ENCODE results near the gene LRCH1. TPM values are rescaled to one million over a fixed set of nuclear protein-coding genes. Genes with fewer than 3 reads are reported as not detected.

The LRCH1 gene
- total RNA-seq, 2 experiments from 2014 or later: 17.4 to 18.2 TPM

- no peaks in the 10 kb centered on the region for H3K9me3 Mint-ChIP-seq
- POLR2A ChIA-PET: no interaction called here
- CTCF ChIA-PET: interaction anchor here (1.2 kb wide), 1 partner anchor 11 kb away, joined by 3 read pairs; no protein-coding TSS in a partner anchor
These were observed 164.3 kb downstream of the LRCH1 start for GRCh38 chr13:46717275-46717674.

GRCh38 chr13:46717856-46718255 lies 164.9 kb downstream of the LRCH1 start:
- H3K4me3 Mint-ChIP-seq: no peak overlapping the region
- CTCF ChIA-PET: interaction anchor here (1.2 kb wide), 1 partner anchor 17 kb away, joined by 3 read pairs; no protein-coding TSS in a partner anchor
- no peaks in the 10 kb centered on the region for H3K9me3 Mint-ChIP-seq

More at GRCh38 chr13:46717275-46717674, 164.3 kb downstream of the LRCH1 start:
- Mint-ChIP-seq H3K4me1 (no peaks in the 10 kb centered on the region), H3K27me3 (no peaks in the 10 kb centered on the region), H3K36me3 (ENCODE audit: low read depth) (peaks cover 8% of the 10 kb centered on the region), H3K27ac (no peak overlapping the region), H3K4me3 (no peak overlapping the region)
- no peak for DNase-seq

DNA sequence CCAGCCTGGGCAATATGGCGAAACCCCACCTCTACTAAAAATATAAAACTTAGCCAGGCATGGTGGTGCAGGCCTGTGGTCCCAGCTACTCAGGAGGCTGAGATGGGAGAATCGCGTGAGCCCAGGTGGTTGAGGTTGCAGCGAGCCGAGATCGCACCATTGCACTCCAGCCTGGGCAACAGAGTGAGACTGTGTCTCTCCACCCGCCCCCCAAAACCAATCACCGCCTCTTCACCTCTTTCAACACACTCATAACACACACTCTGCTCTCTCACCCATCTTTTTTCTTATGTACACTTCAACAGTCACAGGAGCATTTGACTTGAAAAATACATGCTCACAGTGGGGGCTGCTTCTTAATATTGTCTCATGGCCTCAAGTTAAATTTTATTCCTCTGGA lies 167.2 kb downstream of the LRCH1 start:
- ChIA-PET POLR2A (no interaction called here), CTCF (no interaction called here)

More at GRCh38 chr13:46717856-46718255, 164.9 kb downstream of the LRCH1 start:
- no peak for DNase-seq
- Mint-ChIP-seq H3K4me1 (no peaks in the 10 kb centered on the region), H3K27ac (no peak overlapping the region), H3K36me3 (ENCODE audit: low read depth) (peaks cover 4% of the 10 kb centered on the region), H3K27me3 (no peaks in the 10 kb centered on the region)
- POLR2A ChIA-PET: no interaction called here

DNA sequence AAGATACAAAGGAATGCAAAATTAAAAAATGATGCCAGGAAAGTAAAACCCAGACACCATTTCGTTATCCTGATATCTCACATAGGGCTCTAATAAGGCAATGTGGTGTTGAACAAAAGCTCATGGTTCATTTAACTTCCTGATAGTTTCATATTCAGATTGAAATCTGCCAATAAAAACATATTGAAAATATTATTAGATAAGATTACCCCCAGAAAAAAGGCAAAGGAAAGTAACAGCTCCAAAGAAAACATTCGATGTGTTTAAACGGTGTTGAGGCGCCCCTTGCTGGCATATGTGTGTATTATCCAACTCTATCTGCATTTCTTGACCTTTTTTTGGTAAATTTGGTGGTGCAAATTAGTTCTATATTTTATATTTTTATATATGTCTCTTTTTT lies 168.1 kb downstream of the LRCH1 start:
- Mint-ChIP-seq H3K27ac (no peak overlapping the region), H3K4me1 (peaks cover 7% of the 10 kb centered on the region), H3K4me3 (no peak overlapping the region), H3K27me3 (no peaks in the 10 kb centered on the region), H3K36me3 (ENCODE audit: low read depth) (peaks cover 25% of the 10 kb centered on the region), H3K9me3 (no peaks in the 10 kb centered on the region)
- DNase-seq: peak; percentile 57
- ChIA-PET CTCF (interaction anchor here (0.6 to 0.9 kb wide), 3 partner anchors 68 to 252 kb away, joined by 3 to 4 read pairs (median 4); no protein-coding TSS in a partner anchor), POLR2A (no interaction called here)

More for the DNA sequence above, 167.2 kb downstream of the LRCH1 start:
- no peak overlapping the region for H3K4me3 Mint-ChIP-seq
- H3K9me3 Mint-ChIP-seq: no peaks in the 10 kb centered on the region
- H3K27me3 Mint-ChIP-seq: no peaks in the 10 kb centered on the region
- no peak overlapping the region for H3K27ac Mint-ChIP-seq
- no peaks in the 10 kb centered on the region for H3K4me1 Mint-ChIP-seq
- peaks cover 19% of the 10 kb centered on the region for H3K36me3 Mint-ChIP-seq (ENCODE audit: low read depth)
- no peak for DNase-seq

GRCh38 chr13:46726347-46726746 lies 173.4 kb downstream of the LRCH1 start:
- ChIA-PET CTCF (interaction anchor here (1.1 kb wide), 1 partner anchor 25 kb away, joined by 3 read pairs; no protein-coding TSS in a partner anchor), POLR2A (no interaction called here)
- peaks cover 20% of the 10 kb centered on the region for H3K4me1 Mint-ChIP-seq
- no peaks in the 10 kb centered on the region for H3K9me3 Mint-ChIP-seq
- no peak for DNase-seq
- no peaks in the 10 kb centered on the region for H3K27me3 Mint-ChIP-seq
- no peak overlapping the region for H3K27ac Mint-ChIP-seq
- H3K36me3 Mint-ChIP-seq (ENCODE audit: low read depth): peaks cover 56% of the 10 kb centered on the region
- H3K4me3 Mint-ChIP-seq: no peak overlapping the region

DNA sequence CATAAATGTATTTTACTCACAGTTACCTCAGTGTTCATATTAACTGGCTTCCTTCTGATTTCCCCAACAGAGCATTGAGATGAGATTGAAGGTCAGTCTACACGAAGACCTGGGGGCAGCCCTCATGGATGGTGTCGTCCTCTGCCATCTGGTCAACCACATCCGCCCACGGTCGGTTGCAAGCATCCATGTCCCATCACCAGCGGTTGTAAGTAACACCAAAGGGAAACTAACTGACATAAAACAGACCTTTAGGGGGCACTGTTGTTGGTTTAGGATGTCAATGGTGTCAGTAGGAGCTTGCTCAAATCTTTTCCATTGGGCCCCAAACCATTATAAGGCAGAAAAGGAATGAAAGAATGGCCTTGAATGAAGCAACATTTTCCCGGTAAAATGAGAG lies 175.8 kb downstream of the LRCH1 start:
- DNase-seq: no peak
- CTCF ChIA-PET: interaction anchor here (1.2 kb wide), 1 partner anchor 12 kb away, joined by 3 read pairs; no protein-coding TSS in a partner anchor

GRCh38 chr13:46731535-46731934 lies 178.6 kb downstream of the LRCH1 start:
- DNase-seq: no peak
- Mint-ChIP-seq H3K36me3 (ENCODE audit: low read depth) (peaks cover 47% of the 10 kb centered on the region), H3K27ac (no peak overlapping the region), H3K4me3 (no peak overlapping the region), H3K4me1 (peaks cover 9% of the 10 kb centered on the region), H3K9me3 (no peaks in the 10 kb centered on the region), H3K27me3 (no peaks in the 10 kb centered on the region)
- ChIA-PET CTCF (no interaction called here), POLR2A (no interaction called here)

More for the DNA sequence above, 175.8 kb downstream of the LRCH1 start:
- Mint-ChIP-seq H3K27ac (no peak overlapping the region), H3K9me3 (no peaks in the 10 kb centered on the region), H3K4me3 (no peak overlapping the region), H3K4me1 (peaks cover 20% of the 10 kb centered on the region), H3K36me3 (ENCODE audit: low read depth) (peaks cover 60% of the 10 kb centered on the region), H3K27me3 (no peaks in the 10 kb centered on the region)
- POLR2A ChIA-PET: no interaction called here

DNA sequence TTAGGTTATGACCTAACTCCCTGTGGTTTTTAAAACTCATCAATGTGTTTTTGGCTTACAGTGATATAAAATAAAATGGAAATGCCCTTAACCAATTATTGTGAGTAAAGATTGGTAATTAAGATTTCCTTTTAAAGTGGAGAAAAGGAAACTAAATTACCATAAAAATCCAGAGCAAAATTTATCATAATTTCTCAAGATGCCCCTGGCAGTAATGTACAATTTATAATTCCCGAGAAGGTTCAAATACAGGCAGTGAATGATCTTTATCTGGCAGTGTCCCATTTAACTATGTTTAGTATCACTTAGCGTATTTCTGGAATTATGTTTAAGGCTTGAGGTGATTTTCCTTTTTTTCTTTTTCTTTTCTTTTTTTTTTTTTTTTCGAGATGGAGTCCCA lies 182.5 kb downstream of the LRCH1 start:
- no peak for DNase-seq
- Mint-ChIP-seq H3K36me3 (ENCODE audit: low read depth) (peaks cover 20% of the 10 kb centered on the region), H3K4me3 (no peak overlapping the region), H3K27me3 (no peaks in the 10 kb centered on the region), H3K9me3 (no peaks in the 10 kb centered on the region), H3K27ac (no peak overlapping the region), H3K4me1 (no peaks in the 10 kb centered on the region)
- CTCF ChIA-PET: interaction anchor here (0.7 to 1.0 kb wide), 2 partner anchors 17 to 36 kb away, joined by 3 read pairs; no protein-coding TSS in a partner anchor
- POLR2A ChIA-PET: no interaction called here

DNA sequence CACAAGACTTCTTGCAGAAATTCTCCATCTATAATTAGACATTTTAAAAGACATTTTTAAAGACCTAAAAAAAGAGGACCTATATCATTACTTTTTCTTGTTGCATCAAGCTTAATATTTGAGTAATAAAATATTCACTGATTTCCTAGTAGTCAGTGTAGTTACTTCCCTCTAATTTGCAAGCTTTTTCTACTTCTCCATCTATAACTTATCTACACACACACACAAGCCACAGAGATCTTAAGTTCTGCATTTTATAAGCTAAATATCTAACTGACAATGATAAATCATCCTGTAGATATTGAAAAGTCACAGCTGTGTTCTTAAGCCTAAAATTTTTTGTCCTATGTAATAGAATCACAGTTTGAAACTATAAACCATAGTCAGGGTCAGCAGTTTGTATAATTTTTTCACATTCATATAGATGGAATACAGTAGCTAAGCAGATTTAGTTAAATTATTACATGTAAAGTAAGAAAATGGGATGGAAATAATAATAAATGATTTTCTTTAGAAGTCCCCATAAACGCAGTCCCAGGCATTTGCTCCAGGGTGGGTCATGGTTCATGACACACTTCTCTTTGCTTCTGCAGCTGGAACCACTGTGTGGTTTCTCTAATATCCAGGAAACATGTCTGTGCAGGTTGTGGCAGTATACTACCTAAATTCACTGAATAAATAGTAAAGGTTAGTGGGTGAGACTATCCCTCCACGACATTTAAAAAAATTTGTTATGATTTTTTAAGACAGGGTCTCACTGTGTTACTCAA lies 183.8 kb downstream of the LRCH1 start:
- no peaks in the 10 kb centered on the region for H3K4me1 Mint-ChIP-seq
- H3K27me3 Mint-ChIP-seq: no peaks in the 10 kb centered on the region
- H3K27ac Mint-ChIP-seq: no peak overlapping the region
- H3K4me3 Mint-ChIP-seq: no peak overlapping the region
- CTCF ChIA-PET: no interaction called here
- DNase-seq: no peak
- H3K36me3 Mint-ChIP-seq (ENCODE audit: low read depth): peaks cover 18% of the 10 kb centered on the region
- POLR2A ChIA-PET: no interaction called here
- H3K9me3 Mint-ChIP-seq: no peaks in the 10 kb centered on the region

GRCh38 chr13:46738055-46738454 lies 185.1 kb downstream of the LRCH1 start:
- CTCF ChIA-PET: no interaction called here
- H3K27ac Mint-ChIP-seq: no peak overlapping the region
- H3K4me1 Mint-ChIP-seq: no peaks in the 10 kb centered on the region
- no peak overlapping the region for H3K4me3 Mint-ChIP-seq
- H3K9me3 Mint-ChIP-seq: no peaks in the 10 kb centered on the region
- no peak for DNase-seq
- H3K36me3 Mint-ChIP-seq (ENCODE audit: low read depth): peaks cover 15% of the 10 kb centered on the region
- POLR2A ChIA-PET: no interaction called here
- no peaks in the 10 kb centered on the region for H3K27me3 Mint-ChIP-seq

DNA sequence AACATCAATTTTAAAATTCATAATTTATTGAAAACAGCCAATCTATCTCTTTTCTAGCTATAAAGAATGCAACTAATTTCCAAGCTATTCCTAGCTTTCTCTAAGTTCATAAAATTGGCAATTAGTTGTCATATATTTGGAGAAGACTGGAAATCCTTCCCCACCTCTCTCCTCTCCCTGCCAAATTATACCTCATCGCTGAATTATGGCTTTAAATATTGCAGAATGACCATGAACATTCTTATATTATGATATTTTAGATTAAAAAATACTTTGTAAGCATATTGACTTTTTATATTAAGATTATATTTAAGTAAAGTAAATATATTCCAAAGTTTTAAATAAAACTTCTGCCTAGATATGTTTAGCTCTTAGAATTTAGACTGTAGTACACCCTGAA lies 185.8 kb downstream of the LRCH1 start:
- Mint-ChIP-seq H3K36me3 (ENCODE audit: low read depth) (peaks cover 12% of the 10 kb centered on the region), H3K4me3 (no peak overlapping the region), H3K27me3 (no peaks in the 10 kb centered on the region), H3K4me1 (no peaks in the 10 kb centered on the region), H3K27ac (no peak overlapping the region), H3K9me3 (no peaks in the 10 kb centered on the region)
- ChIA-PET CTCF (no interaction called here), POLR2A (no interaction called here)
- no peak for DNase-seq

GRCh38 chr13:46739447-46740098 lies 186.6 kb downstream of the LRCH1 start:
- H3K27me3 Mint-ChIP-seq: no peaks in the 10 kb centered on the region
- H3K9me3 Mint-ChIP-seq: no peaks in the 10 kb centered on the region
- no peak for DNase-seq
- H3K4me3 Mint-ChIP-seq: no peak overlapping the region
- H3K4me1 Mint-ChIP-seq: no peaks in the 10 kb centered on the region
- H3K27ac Mint-ChIP-seq: no peak overlapping the region
- H3K36me3 Mint-ChIP-seq (ENCODE audit: low read depth): peaks cover 18% of the 10 kb centered on the region
- ChIA-PET POLR2A (no interaction called here), CTCF (interaction anchor here (0.6 kb wide), 1 partner anchor 79 kb away, joined by 3 read pairs; no protein-coding TSS in a partner anchor)

DNA sequence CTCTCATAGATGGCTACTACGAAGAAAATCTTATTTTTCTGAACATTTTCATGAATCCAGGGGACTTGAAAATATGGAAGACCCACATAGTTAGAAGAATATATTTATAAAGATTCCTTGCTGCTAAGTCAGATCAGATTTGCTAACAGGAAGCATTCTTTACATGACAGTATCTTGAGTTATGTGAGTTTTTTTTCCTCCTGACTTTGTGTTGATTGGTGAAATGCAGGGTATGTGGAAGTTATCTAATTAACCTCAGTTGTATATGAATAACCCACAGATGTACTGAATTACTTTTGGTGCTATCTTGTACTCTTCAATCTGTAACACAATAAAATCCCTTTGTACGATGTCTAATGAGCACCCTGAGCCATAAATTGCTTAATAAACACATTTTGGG lies 190.2 kb downstream of the LRCH1 start:
- H3K9me3 Mint-ChIP-seq: no peaks in the 10 kb centered on the region
- ChIA-PET CTCF (interaction anchor here (1.2 kb wide), 1 partner anchor 229 kb away, joined by 3 read pairs; no protein-coding TSS in a partner anchor), POLR2A (no interaction called here)
- peaks cover 23% of the 10 kb centered on the region for H3K36me3 Mint-ChIP-seq (ENCODE audit: low read depth)
- H3K4me3 Mint-ChIP-seq: no peak overlapping the region
- H3K27me3 Mint-ChIP-seq: no peaks in the 10 kb centered on the region
- no peaks in the 10 kb centered on the region for H3K4me1 Mint-ChIP-seq
- DNase-seq: no peak
- no peak overlapping the region for H3K27ac Mint-ChIP-seq
